GM20431 (cell line): Measurements from ENCODE around the gene STX1B.
"Not testable (repeated sequence)": the region's sequence is repeated elsewhere in the genome, so short reads cannot be mapped to it uniquely, and the experiment has no call there.

Source experiments
- in situ Hi-C: fragments of 300-500 bp; cut with MseI, MboI; formaldehyde crosslinking; loops from one replicate; pipeline ENCODE4 v1.15.0; 2020; ENCODE audit warnings: low sequenced_read_pairs; ENCODE audit not compliant: unreplicated experiment

STX1B gene

DNA sequence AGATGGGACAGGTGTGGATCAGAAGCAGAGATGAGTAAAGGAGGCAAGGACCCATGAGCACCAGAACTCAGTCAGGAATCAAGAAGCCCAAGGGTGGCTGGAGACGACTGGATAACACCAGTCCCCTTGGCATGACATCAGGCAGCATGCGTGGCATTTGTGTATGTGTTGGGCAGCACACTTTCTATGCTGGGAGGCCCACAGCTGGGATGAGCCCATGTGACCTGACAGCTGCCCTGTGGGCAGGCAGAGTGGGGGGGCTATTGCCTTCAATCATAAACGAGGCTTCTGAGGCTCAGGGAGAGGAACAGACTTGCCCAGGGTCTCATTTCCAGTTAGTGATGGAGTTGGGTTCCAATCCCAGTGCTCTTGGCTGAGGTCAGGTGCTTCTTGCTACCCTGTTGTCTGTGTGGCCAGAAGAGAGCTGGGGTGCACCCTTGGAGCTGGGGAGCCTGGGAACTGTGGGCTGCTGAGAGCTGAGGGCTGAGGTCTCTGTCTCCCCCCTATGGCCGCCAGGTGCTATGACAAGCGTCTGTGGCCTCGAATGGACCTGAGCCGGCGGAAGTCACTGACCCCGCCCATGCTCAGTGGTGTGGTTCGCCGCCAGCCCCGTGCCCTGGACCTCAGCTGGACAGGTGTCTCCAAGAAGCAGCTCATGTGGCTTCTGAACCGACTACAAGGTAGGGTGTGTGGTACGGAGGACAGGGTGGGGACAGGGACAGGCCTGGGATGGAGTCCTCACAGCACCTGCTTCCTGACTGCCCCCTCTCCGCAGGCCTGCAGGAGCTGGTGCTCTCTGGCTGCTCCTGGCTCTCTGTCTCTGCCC, 68.6 kb downstream of the STX1B start:
- in situ Hi-C loops, result no loop called here

DNA sequence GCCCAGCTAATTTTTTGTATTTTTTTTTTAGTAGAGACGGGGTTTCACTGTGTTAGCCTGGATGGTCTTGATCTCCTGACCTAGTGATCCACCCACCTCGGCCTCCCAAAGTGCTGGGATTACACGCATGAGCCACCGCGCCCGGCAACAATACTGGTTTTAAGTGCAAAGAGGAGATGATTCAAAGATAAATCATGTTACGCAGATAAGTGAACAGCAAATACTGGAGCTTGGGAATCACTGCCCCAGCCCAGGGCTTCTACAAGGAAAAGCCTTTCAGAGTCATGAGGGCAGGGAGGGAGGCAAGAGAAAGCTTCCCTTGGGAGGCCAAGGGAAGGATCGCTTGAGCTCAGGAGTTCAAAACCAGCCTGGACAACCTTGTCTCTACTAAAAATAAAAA, 70.9 kb downstream of the STX1B start:
- in situ Hi-C loops, result not testable (repeated sequence)
